Effector CD4-positive, alpha-beta T cell (primary cell): ENCODE measurements around the gene ZNF783.
"Not testable (repeated sequence)": the region's sequence is repeated elsewhere in the genome, so short reads cannot be mapped to it uniquely, and the experiment has no call there.

Experiments
- DNase-seq: peaks from one replicate; pipeline ENCODE4 v3.0.0-alpha.2; 2020

The ZNF783 gene

DNA sequence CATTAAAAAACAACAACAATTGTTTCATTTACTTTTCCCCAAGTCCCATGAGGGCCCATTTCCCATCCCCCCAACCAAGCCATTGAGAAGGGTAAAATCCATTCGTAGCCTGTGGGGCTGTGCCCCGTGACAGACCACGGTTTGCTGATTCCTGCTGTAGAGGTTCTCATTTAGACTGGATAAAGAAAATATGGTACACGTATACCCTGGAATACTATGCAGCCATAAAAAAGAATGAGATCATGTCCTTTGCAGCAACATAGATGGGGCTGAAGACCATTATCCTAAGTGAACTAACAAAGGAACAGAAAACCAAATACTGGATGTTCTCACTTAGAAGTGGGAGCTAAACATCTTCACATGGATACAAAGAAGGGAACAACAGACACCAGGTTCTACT lies 44.9 kb downstream of the ZNF783 start:
- no peak for DNase-seq

- DNase-seq = no peak
Observed at GRCh38 chr7:149307775-149308501, 45.9 kb downstream of the ZNF783 start.

- no peak for DNase-seq
Observed at GRCh38 chr7:149310113-149310836, 48.3 kb downstream of the ZNF783 start.

GRCh38 chr7:149310990-149311573 lies 49.1 kb downstream of the ZNF783 start:
- DNase-seq = no peak

DNA sequence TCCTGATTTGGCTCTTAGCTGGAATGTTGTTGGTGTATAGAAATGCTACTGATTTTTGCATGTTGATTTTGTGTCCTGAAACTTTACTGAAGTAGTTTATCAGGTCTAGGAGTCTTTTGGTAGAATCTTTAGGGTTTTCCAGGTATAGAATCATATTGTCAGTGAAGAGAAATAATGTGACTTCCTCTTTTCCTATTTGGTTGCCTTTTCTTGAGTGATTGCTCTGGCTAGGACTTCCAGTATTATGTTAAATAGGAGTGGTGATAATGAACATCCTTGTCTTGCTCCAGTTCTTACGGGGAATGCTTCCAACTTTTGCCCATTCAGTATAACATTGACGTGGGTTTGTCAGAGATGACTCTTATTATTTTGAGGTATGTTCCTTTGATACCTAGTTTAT lies 52.0 kb downstream of the ZNF783 start:
- no peak for DNase-seq

GRCh38 chr7:149316606-149317005 lies 54.6 kb downstream of the ZNF783 start:
- no peak for DNase-seq

- DNase-seq = no peak
Observed at GRCh38 chr7:149317496-149317895, 55.5 kb downstream of the ZNF783 start.

DNA sequence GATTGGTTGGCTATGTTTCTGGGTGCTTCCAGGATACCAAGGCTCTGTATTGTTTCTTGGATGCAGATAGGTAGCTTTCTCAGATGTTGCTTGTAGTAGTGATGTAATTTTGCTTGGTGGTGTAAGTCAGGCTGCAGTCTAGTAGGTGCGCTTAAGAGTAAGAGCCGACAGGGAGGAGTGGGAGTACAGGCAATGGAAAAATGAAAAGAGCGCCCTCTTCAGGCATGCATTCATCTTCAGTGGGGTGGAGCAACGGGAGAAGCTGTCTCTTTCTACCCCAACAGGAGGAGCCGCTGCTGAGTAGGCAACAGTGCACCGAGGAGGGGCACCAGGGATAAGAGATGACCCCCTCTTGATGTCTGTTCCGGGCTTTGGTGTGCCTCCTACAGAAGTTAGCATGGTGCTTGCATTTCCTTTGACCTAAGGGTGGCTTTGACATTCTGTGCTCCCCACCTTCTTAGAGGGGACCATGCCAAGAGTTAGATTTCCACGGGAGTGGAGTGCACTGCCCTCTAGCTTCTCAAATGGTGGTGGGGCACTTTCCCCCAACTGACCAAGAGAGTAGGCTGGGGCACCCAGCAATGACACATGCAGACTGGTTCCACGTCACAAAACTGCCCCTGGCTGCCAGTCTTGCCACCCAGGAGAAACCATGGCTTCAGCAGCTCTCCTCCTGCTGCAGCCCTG lies 56.1 kb downstream of the ZNF783 start:
- no peak for DNase-seq

DNA sequence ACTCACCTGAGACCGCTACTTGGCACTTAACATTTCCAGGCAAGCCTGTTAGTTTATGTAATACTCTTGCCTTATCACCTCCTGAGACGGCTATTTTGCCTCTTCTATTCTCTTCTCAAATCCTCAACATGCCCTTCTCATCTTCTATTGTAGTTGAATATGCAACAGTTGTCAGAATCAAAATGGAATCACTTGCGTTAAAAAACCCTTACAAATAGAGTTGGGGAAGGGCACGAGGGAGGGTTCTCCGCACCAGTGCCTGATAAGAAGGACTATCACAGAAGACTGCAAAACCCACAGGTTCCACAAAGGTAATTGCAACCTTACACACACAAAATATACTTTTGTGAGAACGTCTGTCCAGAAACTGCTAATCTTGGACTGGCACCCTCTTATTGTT lies 57.4 kb downstream of the ZNF783 start:
- DNase-seq = no peak

DNA sequence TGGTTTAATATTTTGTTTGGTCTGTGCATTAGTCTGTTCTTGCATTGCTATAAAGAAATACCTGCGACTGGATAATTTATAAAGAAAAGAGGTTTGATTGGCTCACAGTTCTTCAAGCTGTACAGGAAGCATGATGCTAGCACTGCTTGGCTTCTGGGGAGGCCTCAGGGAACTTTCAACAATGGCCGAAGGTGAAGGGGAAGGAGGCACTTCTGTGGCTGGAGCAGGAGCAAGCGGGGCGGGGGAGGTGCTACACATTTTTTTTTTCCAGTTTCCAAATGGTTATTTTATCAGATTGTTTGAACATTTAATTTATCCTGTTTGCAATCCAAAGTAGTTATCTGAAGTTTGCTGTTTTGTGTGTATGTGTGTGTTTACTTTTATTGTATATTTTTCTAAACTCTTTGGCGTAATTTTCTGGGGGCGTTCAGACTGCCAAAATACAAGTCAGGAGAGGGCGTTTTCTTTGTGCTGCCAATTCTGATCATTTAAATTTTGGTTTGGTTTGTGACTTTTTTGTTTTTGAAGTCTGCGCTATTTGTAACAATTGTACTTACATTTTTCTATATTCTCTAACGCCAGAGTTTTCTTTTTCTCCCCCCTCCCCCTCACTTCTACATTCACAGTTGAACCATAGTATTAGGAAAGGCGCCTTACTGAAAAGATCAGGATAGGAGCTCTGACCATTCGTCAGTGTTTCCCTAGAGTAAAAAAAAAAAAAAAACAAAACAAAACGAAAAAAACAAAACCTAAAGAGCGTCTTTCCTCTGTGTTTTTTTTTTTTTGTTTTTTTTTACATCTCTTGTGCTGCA lies 58.5 kb downstream of the ZNF783 start:
- DNase-seq = no peak

DNA sequence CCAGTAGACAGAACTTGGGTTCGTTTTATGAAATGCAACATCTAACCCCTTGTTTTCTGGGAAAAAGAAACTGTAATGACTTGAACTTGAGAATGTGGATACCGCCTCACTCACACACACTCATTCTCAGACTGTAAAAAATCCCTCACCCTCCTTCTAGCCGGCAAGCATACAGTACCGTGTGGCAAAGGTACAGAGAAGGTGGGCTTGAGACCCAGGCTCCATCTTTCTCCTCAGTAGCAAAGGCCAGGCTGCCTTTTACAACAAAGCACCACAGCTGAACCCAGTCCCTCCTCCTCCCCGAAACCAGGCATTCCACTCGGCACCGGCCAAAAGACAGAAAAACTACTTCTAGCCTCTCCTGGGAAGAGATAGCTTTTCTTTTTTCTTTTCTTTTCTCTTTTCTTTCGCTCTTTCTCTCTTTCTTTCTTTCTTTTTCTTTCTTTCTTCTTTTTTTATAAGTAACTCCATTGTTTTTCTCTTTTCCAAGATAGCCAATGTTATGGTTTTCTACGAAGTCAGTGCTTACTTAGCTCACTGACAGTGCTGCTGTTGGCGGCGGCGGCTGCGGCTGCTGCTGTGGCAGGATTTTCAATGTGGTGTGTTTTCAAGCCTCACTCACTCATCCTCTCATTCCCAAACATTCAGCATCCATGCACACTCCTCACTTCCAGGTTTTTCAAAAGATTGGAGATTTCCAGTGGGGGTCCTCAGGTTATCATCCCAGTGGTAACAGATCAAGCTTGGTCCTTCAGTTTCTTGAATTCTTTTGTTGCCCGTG lies 59.3 kb downstream of the ZNF783 start:
- not testable (repeated sequence) for DNase-seq

GRCh38 chr7:149321978-149322541 lies 60.1 kb downstream of the ZNF783 start:
- no peak for DNase-seq

GRCh38 chr7:149322737-149323136 lies 60.7 kb downstream of the ZNF783 start:
- DNase-seq = no peak

DNA sequence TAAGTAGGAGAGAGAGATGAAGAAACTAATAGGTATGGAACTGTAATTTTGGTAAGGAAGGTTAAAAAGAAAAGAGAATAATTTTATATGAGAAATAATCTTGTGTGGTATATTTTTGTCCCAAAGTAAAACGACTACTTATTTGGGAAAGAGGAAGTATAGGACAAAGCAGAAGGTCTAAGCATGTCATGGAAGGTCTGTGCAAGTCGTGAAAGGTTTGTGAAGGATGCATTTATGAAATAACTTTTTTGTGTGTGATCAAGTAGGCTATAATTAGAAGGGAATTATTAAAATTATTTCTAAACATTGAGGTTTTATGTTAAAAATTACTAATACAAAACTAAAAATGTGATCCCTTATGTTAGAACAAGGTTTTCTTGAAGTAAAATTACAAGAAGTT lies 63.3 kb downstream of the ZNF783 start:
- DNase-seq = no peak

GRCh38 chr7:149329265-149329664 lies 67.3 kb downstream of the ZNF783 start:
- no peak for DNase-seq

DNA sequence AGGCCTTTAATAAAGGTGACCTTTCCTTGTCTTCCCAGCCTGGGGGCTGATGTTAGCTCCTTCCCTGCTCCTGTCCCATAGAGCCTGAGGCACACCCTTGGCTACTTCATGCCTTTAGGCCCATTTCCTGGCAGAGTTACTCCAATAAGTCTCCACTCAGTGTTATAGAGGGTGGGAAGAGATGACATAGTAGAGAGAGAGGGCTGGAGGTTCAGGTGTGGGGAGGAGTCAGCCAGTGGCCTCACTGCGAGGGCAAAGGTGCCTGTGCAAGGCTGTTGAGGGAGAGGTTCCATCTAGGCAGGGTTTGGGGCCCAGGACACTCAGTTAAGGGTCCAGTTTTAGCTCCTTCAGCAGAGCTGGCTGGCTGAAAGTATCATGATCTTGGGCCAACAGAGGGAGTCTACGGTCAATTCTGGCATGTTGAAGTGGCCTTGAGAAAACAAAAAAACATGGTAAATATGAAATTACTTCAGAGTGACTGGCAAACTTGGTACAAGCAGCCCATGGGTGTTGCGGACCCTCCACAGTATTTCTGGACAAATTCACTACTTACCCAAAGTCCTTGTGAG lies 67.9 kb downstream of the ZNF783 start:
- no peak for DNase-seq

DNA sequence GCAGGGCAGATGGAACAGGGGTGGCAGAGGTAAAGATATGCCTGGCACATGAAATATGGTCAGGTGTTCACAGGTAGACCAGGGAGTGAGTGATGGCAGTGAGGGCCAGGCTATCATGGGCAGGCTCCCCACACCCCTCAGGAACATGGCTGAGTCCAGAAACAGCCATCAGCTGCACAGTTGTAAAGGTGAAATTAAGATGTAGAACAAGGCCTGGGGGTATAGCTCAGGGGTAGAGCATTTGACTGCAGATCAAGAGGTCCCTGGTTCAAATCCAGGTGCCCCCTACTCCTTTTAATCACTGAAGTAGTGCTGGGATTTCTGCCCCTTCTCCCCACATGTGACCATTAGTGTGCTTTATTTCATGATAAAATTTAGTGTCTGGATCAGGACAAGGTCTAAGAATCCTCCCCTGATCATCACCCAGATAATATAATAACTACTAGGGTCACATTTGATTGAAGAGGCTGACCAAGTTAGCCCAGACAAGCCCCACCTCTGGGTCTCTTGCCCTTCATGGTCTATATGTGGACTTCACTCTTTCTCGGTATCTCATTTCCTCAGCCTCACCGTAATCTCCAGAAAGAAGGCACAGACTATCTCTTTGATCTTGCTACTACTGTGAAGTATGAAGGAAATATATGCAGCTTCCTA lies 69.0 kb downstream of the ZNF783 start:
- no peak for DNase-seq

DNA sequence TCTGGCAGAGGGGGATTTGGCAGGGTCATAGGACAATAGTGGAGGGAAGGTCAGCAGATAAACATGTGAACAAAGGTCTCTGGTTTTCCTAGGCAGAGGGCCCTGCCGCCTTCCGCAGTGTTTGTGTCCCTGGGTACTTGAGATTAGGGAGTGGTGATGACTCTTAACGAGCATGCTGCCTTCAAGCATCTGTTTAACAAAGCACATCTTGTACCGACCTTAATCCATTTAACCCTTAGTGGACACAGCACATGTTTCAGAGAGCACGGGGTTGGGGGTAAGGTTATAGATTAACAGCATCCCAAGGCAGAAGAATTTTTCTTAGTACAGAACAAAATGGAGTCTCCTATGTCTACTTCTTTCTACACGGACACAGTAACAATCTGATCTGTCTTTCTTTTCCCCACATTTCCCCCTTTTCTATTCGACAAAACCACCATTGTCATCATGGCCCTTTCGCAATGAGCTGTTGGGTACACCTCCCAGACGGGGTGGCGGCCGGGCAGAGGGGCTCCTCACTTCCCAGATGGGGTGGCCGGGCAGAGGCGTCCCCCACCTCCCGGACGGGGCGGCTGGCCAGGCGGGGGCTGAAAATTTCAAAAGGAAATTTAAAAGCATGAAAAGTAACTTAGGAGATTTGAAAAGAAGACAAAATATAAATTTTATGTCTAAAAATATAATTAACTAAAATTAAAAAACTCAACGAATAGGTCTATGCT lies 70.8 kb downstream of the ZNF783 start:
- DNase-seq = not testable (repeated sequence)

DNA sequence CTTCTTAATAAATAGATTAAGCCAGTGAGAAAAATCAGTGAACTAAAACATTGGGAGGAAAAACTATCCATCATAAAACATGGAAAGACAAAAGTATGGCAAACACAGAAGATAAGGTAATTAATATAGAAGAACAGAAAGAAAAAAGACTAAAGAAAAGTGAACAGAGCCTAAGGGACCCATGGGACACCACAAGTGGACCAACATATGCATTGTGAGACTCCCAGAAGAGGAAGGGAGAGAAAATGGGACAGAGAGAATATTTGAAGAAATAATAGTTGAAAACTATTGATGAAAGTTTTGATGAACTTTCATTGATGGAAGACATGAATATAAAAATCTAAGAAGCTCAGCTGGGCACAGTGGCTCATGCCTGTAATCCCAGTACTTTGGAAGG lies 71.3 kb downstream of the ZNF783 start:
- no peak for DNase-seq

- DNase-seq = no peak
Observed at GRCh38 chr7:149334219-149334618, 72.2 kb downstream of the ZNF783 start.
